ENCODE results near the gene TSC22D3.
A peak's percentile ranks its signal among the peaks of the same experiment; 100 is the strongest.

Gene TSC22D3

GRCh38 chrX:107715331-107716117 is 60.1 kb downstream of the TSC22D3 start:
- H3K9ac ChIP-seq (ENCODE audit: low read length): peak overlapping the region; percentile 62
- H3K27me3 ChIP-seq (ENCODE audit: control insufficient read depth, insufficient read depth, low read length): peaks cover 26% of the 10 kb centered on the region
- peaks cover 3% of the 10 kb centered on the region for H3K36me3 ChIP-seq (ENCODE audit: control insufficient read depth, low read depth, low read length)
- H3K9me3 ChIP-seq (ENCODE audit: control insufficient read depth, low read depth, low read length): no peaks in the 10 kb centered on the region
- peaks cover 23% of the 10 kb centered on the region for H3K4me1 ChIP-seq (ENCODE audit: control insufficient read depth, low read depth, low read length)
- peak overlapping the region; percentile 72 for H3K4me3 ChIP-seq (ENCODE audit: low read length)
- H3K27ac ChIP-seq (ENCODE audit: low read length): no peak overlapping the region

- peaks cover 23% of the 10 kb centered on the region for H3K4me1 ChIP-seq (ENCODE audit: control insufficient read depth, low read depth, low read length)
- peaks cover 3% of the 10 kb centered on the region for H3K36me3 ChIP-seq (ENCODE audit: control insufficient read depth, low read depth, low read length)
- no peak overlapping the region for H3K9ac ChIP-seq (ENCODE audit: low read length)
- peaks cover 26% of the 10 kb centered on the region for H3K27me3 ChIP-seq (ENCODE audit: control insufficient read depth, insufficient read depth, low read length)
- no peaks in the 10 kb centered on the region for H3K9me3 ChIP-seq (ENCODE audit: control insufficient read depth, low read depth, low read length)
- no peak overlapping the region for H3K4me3 ChIP-seq (ENCODE audit: low read length)
- no peak overlapping the region for H3K27ac ChIP-seq (ENCODE audit: low read length)
Measured at GRCh38 chrX:107714206-107714891, 61.2 kb downstream of the TSC22D3 start.

GRCh38 chrX:107713543-107714205 is 61.9 kb downstream of the TSC22D3 start:
- H3K36me3 ChIP-seq (ENCODE audit: control insufficient read depth, low read depth, low read length): peaks cover 3% of the 10 kb centered on the region
- no peaks in the 10 kb centered on the region for H3K9me3 ChIP-seq (ENCODE audit: control insufficient read depth, low read depth, low read length)
- peaks cover 26% of the 10 kb centered on the region for H3K27me3 ChIP-seq (ENCODE audit: control insufficient read depth, insufficient read depth, low read length)
- peaks cover 17% of the 10 kb centered on the region for H3K4me1 ChIP-seq (ENCODE audit: control insufficient read depth, low read depth, low read length)
- H3K27ac ChIP-seq (ENCODE audit: low read length): no peak overlapping the region
- H3K9ac ChIP-seq (ENCODE audit: low read length): no peak overlapping the region
- no peak overlapping the region for H3K4me3 ChIP-seq (ENCODE audit: low read length)

GRCh38 chrX:107713203-107713542 is 62.4 kb downstream of the TSC22D3 start:
- Histone ChIP-seq H3K36me3 (ENCODE audit: control insufficient read depth, low read depth, low read length) (peaks cover 3% of the 10 kb centered on the region), H3K27ac (ENCODE audit: low read length) (no peak overlapping the region), H3K27me3 (ENCODE audit: control insufficient read depth, insufficient read depth, low read length) (peaks cover 26% of the 10 kb centered on the region), H3K4me1 (ENCODE audit: control insufficient read depth, low read depth, low read length) (peaks cover 12% of the 10 kb centered on the region), H3K9me3 (ENCODE audit: control insufficient read depth, low read depth, low read length) (no peaks in the 10 kb centered on the region), H3K4me3 (ENCODE audit: low read length) (no peak overlapping the region), H3K9ac (ENCODE audit: low read length) (no peak overlapping the region)

GRCh38 chrX:107712231-107713202 is 63.1 kb downstream of the TSC22D3 start:
- Histone ChIP-seq H3K4me1 (ENCODE audit: control insufficient read depth, low read depth, low read length) (peaks cover 11% of the 10 kb centered on the region), H3K4me3 (ENCODE audit: low read length) (no peak overlapping the region), H3K27me3 (ENCODE audit: control insufficient read depth, insufficient read depth, low read length) (peaks cover 22% of the 10 kb centered on the region), H3K27ac (ENCODE audit: low read length) (no peak overlapping the region), H3K9me3 (ENCODE audit: control insufficient read depth, low read depth, low read length) (no peaks in the 10 kb centered on the region), H3K9ac (ENCODE audit: low read length) (no peak overlapping the region), H3K36me3 (ENCODE audit: control insufficient read depth, low read depth, low read length) (peaks cover 3% of the 10 kb centered on the region)

- Histone ChIP-seq H3K27ac (ENCODE audit: low read length) (no peak overlapping the region), H3K9ac (ENCODE audit: low read length) (no peak overlapping the region), H3K4me1 (ENCODE audit: control insufficient read depth, low read depth, low read length) (peaks cover 7% of the 10 kb centered on the region), H3K9me3 (ENCODE audit: control insufficient read depth, low read depth, low read length) (no peaks in the 10 kb centered on the region), H3K36me3 (ENCODE audit: control insufficient read depth, low read depth, low read length) (peaks cover 3% of the 10 kb centered on the region), H3K4me3 (ENCODE audit: low read length) (no peak overlapping the region), H3K27me3 (ENCODE audit: control insufficient read depth, insufficient read depth, low read length) (peaks cover 16% of the 10 kb centered on the region)
Measured at GRCh38 chrX:107711521-107712181, 63.9 kb downstream of the TSC22D3 start.

GRCh38 chrX:107710617-107711391 is 64.8 kb downstream of the TSC22D3 start:
- Histone ChIP-seq H3K4me1 (ENCODE audit: control insufficient read depth, low read depth, low read length) (peaks cover 6% of the 10 kb centered on the region), H3K36me3 (ENCODE audit: control insufficient read depth, low read depth, low read length) (peaks cover 3% of the 10 kb centered on the region), H3K9me3 (ENCODE audit: control insufficient read depth, low read depth, low read length) (no peaks in the 10 kb centered on the region), H3K27me3 (ENCODE audit: control insufficient read depth, insufficient read depth, low read length) (peaks cover 14% of the 10 kb centered on the region), H3K9ac (ENCODE audit: low read length) (peak overlapping the region; percentile 1), H3K4me3 (ENCODE audit: low read length) (no peak overlapping the region), H3K27ac (ENCODE audit: low read length) (no peak overlapping the region)

GRCh38 chrX:107709266-107709806 is 66.3 kb downstream of the TSC22D3 start:
- H3K36me3 ChIP-seq (ENCODE audit: control insufficient read depth, low read depth, low read length): no peaks in the 10 kb centered on the region
- H3K4me3 ChIP-seq (ENCODE audit: low read length): no peak overlapping the region
- H3K4me1 ChIP-seq (ENCODE audit: control insufficient read depth, low read depth, low read length): peaks cover 4% of the 10 kb centered on the region
- no peaks in the 10 kb centered on the region for H3K9me3 ChIP-seq (ENCODE audit: control insufficient read depth, low read depth, low read length)
- no peak overlapping the region for H3K9ac ChIP-seq (ENCODE audit: low read length)
- H3K27ac ChIP-seq (ENCODE audit: low read length): no peak overlapping the region
- H3K27me3 ChIP-seq (ENCODE audit: control insufficient read depth, insufficient read depth, low read length): no peaks in the 10 kb centered on the region

- no peak overlapping the region for H3K4me3 ChIP-seq (ENCODE audit: low read length)
- no peaks in the 10 kb centered on the region for H3K27me3 ChIP-seq (ENCODE audit: control insufficient read depth, insufficient read depth, low read length)
- H3K27ac ChIP-seq (ENCODE audit: low read length): no peak overlapping the region
- H3K36me3 ChIP-seq (ENCODE audit: control insufficient read depth, low read depth, low read length): no peaks in the 10 kb centered on the region
- no peak overlapping the region for H3K9ac ChIP-seq (ENCODE audit: low read length)
- H3K9me3 ChIP-seq (ENCODE audit: control insufficient read depth, low read depth, low read length): no peaks in the 10 kb centered on the region
- peaks cover 4% of the 10 kb centered on the region for H3K4me1 ChIP-seq (ENCODE audit: control insufficient read depth, low read depth, low read length)
Measured at GRCh38 chrX:107708762-107709161, 66.8 kb downstream of the TSC22D3 start.

- H3K4me3 ChIP-seq (ENCODE audit: low read length): no peak overlapping the region
- H3K36me3 ChIP-seq (ENCODE audit: control insufficient read depth, low read depth, low read length): no peaks in the 10 kb centered on the region
- no peaks in the 10 kb centered on the region for H3K27me3 ChIP-seq (ENCODE audit: control insufficient read depth, insufficient read depth, low read length)
- H3K9ac ChIP-seq (ENCODE audit: low read length): no peak overlapping the region
- no peaks in the 10 kb centered on the region for H3K9me3 ChIP-seq (ENCODE audit: control insufficient read depth, low read depth, low read length)
- H3K27ac ChIP-seq (ENCODE audit: low read length): no peak overlapping the region
- peaks cover 4% of the 10 kb centered on the region for H3K4me1 ChIP-seq (ENCODE audit: control insufficient read depth, low read depth, low read length)
Measured at GRCh38 chrX:107707866-107708265, 67.7 kb downstream of the TSC22D3 start.
